ENCODE data around the gene SPOCK1. TPM values are rescaled to one million over a fixed set of nuclear protein-coding genes. Genes with fewer than 3 reads are reported as not detected.
"Not testable (repeated sequence)": the region's sequence is repeated elsewhere in the genome, so short reads cannot be mapped to it uniquely, and the experiment has no call there.

The SPOCK1 gene
- total RNA-seq, 4 donors from 2014 or later: 8.6 to 34.8 (median 13.2) TPM

- Histone ChIP-seq H3K9me3 (no peaks in the 10 kb centered on the region), H3K27ac (no peak overlapping the region), H3K27me3 (no peaks in the 10 kb centered on the region), H3K4me3 (no peak overlapping the region), H3K36me3 (no peaks in the 10 kb centered on the region), H3K4me1 (no peaks in the 10 kb centered on the region)
- intact Hi-C loops (cut with DNase I; ENCODE audit: low total_unique reads): no loop called here
- in situ Hi-C loops (cut with MboI; ENCODE audit: low pct_ligation_motif_present in 1 of 4, low pct_unique_long_range_greater_than_20kb in 1 of 4, low sequenced_read_pairs in 3 of 4): no loop called here
- WGBS, 2 donors (ENCODE audit: low coverage in 1 of 2): 67% methylated on average over 5 of the region's 5 CpGs; no CpG with 5 or more reads in 1 of the 2 donors
- TF ChIP-seq POLR2A (IDR thresholded peaks at IDR 0.05) (no peak), EP300 (IDR thresholded peaks at IDR 0.05; ENCODE audit: low read depth) (no peak), POLR2AphosphoS5 (IDR thresholded peaks at IDR 0.05) (no peak), CTCF (IDR thresholded peaks at IDR 0.05) (no peak)
- no peak for DNase-seq
Measured at GRCh38 chr5:137263371-137264005, 235.6 kb downstream of the SPOCK1 start.

- no peaks in the 10 kb centered on the region for H3K4me1 ChIP-seq
- no peaks in the 10 kb centered on the region for H3K27me3 ChIP-seq
- H3K9me3 ChIP-seq: no peaks in the 10 kb centered on the region
- no peak overlapping the region for H3K27ac ChIP-seq
- in situ Hi-C loops (cut with MboI; ENCODE audit: low pct_ligation_motif_present in 1 of 4, low pct_unique_long_range_greater_than_20kb in 1 of 4, low sequenced_read_pairs in 3 of 4): no loop called here
- intact Hi-C loops (cut with DNase I; ENCODE audit: low total_unique reads): no loop called here
- H3K4me3 ChIP-seq: no peak overlapping the region
- TF ChIP-seq CTCF (IDR thresholded peaks at IDR 0.05) (no peak), EP300 (IDR thresholded peaks at IDR 0.05; ENCODE audit: low read depth) (no peak), POLR2A (IDR thresholded peaks at IDR 0.05) (no peak), POLR2AphosphoS5 (IDR thresholded peaks at IDR 0.05) (no peak)
- DNase-seq: no peak
- H3K36me3 ChIP-seq: no peaks in the 10 kb centered on the region
Measured at GRCh38 chr5:137262818-137263217, 236.3 kb downstream of the SPOCK1 start.

- Histone ChIP-seq H3K27me3 (no peaks in the 10 kb centered on the region), H3K27ac (no peak overlapping the region), H3K4me1 (no peaks in the 10 kb centered on the region), H3K36me3 (no peaks in the 10 kb centered on the region), H3K9me3 (no peaks in the 10 kb centered on the region), H3K4me3 (no peak overlapping the region)
- in situ Hi-C loops (cut with MboI; ENCODE audit: low pct_ligation_motif_present in 1 of 4, low pct_unique_long_range_greater_than_20kb in 1 of 4, low sequenced_read_pairs in 3 of 4) (no loop called here), intact Hi-C loops (cut with DNase I; ENCODE audit: low total_unique reads) (no loop called here)
- WGBS, 2 donors (ENCODE audit: low coverage in 1 of 2): 66 to 73% methylated on average over 5 of the region's 5 CpGs
- DNase-seq: no peak
- TF ChIP-seq EP300 (IDR thresholded peaks at IDR 0.05; ENCODE audit: low read depth): no peak
- TF ChIP-seq CTCF (IDR thresholded peaks at IDR 0.05): no peak
- no peak for TF ChIP-seq POLR2AphosphoS5 (IDR thresholded peaks at IDR 0.05)
- TF ChIP-seq POLR2A (IDR thresholded peaks at IDR 0.05): no peak
Measured at GRCh38 chr5:137260820-137261695, 238.1 kb downstream of the SPOCK1 start.

- DNase-seq; intact Hi-C loops (cut with DNase I; ENCODE audit: low total_unique reads); in situ Hi-C loops (cut with MboI; ENCODE audit: low pct_ligation_motif_present in 1 of 4, low pct_unique_long_range_greater_than_20kb in 1 of 4, low sequenced_read_pairs in 3 of 4); H3K4me1 ChIP-seq; H3K4me3 ChIP-seq; H3K27ac ChIP-seq; H3K9me3 ChIP-seq; H3K27me3 ChIP-seq; H3K36me3 ChIP-seq: not testable (repeated sequence)
- 82 to 100% methylated on average over 2 of the region's 2 CpGs for WGBS, 2 donors (ENCODE audit: low coverage in 1 of 2)
Measured at GRCh38 chr5:137259115-137259514, 240.0 kb downstream of the SPOCK1 start.

Data from transverse colon (tissue), 4 donors.